GM19324 (cell line): ENCODE results near the gene GFPT1.
"Not testable (repeated sequence)": the region's sequence is repeated elsewhere in the genome, so short reads cannot be mapped to it uniquely, and the experiment has no call there.

Source experiments
- ATAC-seq: cut with Tn5 transposase; IDR thresholded peaks from one replicate; pipeline ENCODE4 v1.9.1; 2021; ENCODE audit warnings: mild to moderate bottlenecking, moderate library complexity; ENCODE audit not compliant: unreplicated experiment, low FRiP score

The GFPT1 gene

GRCh38 chr2:69386789-69387734 is at the start of gene GFPT1:
Gene GFPT1 (minus strand): TSS chr2:69387227. CDS start chr2:69387071, 156 bp downstream.
- ATAC-seq = peak; percentile 94

GRCh38 chr2:69436596-69436937 is 49.5 kb upstream of the GFPT1 start:
- ATAC-seq = no peak

- ATAC-seq = no peak
Measured at GRCh38 chr2:69434753-69435152, 47.7 kb upstream of the GFPT1 start.

- no peak for ATAC-seq
Measured at GRCh38 chr2:69429491-69430183, 42.6 kb upstream of the GFPT1 start.

GRCh38 chr2:69428981-69429380 is 42.0 kb upstream of the GFPT1 start:
- ATAC-seq = no peak

GRCh38 chr2:69424419-69424818 is 37.4 kb upstream of the GFPT1 start:
- no peak for ATAC-seq

GRCh38 chr2:69422198-69422597 is 35.2 kb upstream of the GFPT1 start:
- no peak for ATAC-seq

- not testable (repeated sequence) for ATAC-seq
Measured at GRCh38 chr2:69419111-69419510, 32.1 kb upstream of the GFPT1 start.

- ATAC-seq = no peak
Measured at GRCh38 chr2:69416147-69416546, 29.1 kb upstream of the GFPT1 start.

GRCh38 chr2:69411120-69411519 is 24.1 kb upstream of the GFPT1 start:
- ATAC-seq = no peak

GRCh38 chr2:69405306-69405705 is 18.3 kb upstream of the GFPT1 start:
- no peak for ATAC-seq

GRCh38 chr2:69400121-69400520 is 13.1 kb upstream of the GFPT1 start:
- no peak for ATAC-seq

GRCh38 chr2:69397234-69397633 is 10.2 kb upstream of the GFPT1 start:
- no peak for ATAC-seq

- no peak for ATAC-seq
Measured at GRCh38 chr2:69395866-69396265, 8.8 kb upstream of the GFPT1 start.

GRCh38 chr2:69393963-69394362 is 6.9 kb upstream of the GFPT1 start:
- ATAC-seq = no peak

GRCh38 chr2:69390471-69390870 is 3.4 kb upstream of the GFPT1 start:
- no peak for ATAC-seq

GRCh38 chr2:69390001-69390400 is 3.0 kb upstream of the GFPT1 start:
- no peak for ATAC-seq

GRCh38 chr2:69389271-69389670 is 2.2 kb upstream of the GFPT1 start:
- no peak for ATAC-seq

GRCh38 chr2:69387770-69388481 is 899 bp upstream of the GFPT1 start:
- ATAC-seq = peak; percentile 5

- no peak for ATAC-seq
Measured at GRCh38 chr2:69386360-69386759, 667 bp downstream of the GFPT1 start.
